CD4-positive, alpha-beta T cell treated with Interleukin-4 for 4 hours (primary cell): ENCODE measurements around the gene RIMS4.

ENCODE experiments used
- DNase-seq: peaks from one replicate; pipeline ENCODE4 v3.0.0-alpha.2; 2020

RIMS4 gene

DNA sequence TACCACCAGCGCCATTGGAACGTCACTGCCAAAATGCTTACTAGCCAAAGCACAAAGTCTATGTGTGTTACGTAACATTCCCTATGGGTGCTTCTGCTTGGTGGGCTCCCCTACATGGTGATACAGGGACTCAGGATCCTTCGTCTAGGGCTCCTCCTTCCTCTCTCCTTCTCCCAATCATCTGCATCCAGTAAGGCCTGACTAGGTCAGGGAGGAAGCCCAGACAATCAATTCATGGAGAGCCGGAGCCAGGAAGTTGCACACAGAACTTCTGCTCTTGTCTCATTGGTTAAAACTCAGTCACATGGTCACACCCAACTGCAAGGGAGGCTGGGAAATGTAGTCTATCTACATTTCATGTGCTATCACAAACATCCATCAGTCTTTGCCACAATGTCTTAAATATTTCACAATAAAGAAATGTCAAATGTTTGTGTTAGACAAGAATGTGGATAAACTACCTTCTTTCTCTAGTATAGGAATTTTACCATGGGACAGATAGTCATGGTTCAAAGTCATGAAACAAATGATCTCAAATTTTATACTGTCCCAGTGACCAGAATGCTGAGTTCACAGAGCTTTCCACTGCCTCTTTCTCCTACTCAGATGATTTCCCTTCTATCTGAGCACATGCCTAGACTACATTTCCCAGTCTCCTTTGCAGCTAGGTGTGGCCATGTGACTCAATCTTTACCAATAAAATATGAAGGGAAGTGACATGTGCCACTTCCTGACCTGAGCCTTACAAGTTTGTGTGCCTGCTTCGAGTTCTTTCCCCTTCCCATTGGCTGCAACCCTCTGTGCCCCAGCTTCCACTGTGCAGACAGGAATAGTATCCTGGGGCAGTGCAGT is 74.0 kb downstream of the RIMS4 start:
- peak; percentile 34 for DNase-seq

DNA sequence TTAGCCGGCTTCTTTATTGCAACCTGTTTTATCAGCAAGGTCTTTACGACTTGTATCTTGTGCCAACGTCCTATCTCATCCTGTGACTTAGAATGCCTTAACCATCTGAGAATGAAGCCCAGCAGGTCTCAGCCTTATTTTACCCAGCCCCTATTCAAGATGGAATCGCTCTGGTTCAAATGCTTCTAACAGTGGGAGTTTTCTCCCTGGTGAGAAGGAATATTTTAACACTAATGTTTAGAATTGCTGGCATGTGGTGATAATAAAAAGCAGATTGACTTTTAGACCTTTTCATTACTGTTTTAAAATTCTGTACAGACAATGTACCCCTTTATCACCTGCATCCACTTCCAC is 74.6 kb downstream of the RIMS4 start:
- DNase-seq = no peak

DNA sequence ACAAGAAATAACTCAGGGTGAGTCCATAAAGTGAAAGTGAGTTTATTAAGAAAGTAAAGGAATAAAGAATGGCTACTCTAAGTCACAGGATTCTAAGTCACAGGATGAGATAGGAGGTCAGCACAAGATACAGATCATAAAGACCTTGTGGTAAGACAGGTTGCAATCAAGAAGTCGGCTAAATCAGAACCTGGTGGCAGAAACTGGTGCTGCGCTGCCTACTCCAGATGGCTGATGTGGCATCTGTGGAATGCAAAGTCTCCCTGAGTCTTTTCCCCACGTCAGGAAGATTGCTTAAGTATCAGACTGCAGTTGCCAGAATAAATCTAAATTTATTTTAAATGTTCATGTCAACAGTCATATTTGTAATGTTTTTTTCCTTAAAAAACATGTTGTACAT is 75.4 kb downstream of the RIMS4 start:
- DNase-seq = no peak

DNA sequence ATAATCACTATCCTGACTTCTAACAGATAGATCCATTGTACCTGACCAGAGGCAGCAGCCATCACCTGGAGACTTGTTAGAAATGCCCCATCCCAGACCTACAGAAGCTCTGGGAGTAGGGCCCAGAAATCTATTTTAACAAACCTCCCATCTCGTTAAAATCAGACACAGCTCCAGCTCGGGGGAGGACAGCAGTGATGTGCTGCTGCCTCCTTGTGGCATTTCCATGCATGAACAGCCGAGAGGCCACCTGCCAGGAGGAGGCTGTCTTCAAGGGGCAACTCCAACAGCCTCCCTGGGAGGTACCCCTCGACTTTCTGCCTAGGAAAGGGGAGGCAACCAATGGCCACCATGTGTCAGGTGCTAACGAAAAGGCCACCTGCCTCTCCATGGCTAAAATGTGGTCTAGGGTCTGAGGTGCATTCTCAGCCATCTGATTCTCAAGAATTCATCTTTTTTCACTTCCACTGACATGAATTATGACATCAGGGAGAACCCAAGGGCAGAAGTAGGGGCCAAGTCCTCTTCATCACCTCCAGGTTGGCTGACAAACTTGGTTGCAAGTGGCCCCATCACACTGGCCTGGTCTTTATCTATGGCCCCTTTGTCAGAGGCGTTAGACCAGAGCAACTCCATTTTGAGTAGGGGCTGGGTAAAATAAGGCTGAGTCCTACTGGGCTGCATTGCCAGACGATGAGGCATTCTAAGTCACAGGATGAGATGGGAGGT is 76.8 kb downstream of the RIMS4 start:
- peak; percentile 37 for DNase-seq

DNA sequence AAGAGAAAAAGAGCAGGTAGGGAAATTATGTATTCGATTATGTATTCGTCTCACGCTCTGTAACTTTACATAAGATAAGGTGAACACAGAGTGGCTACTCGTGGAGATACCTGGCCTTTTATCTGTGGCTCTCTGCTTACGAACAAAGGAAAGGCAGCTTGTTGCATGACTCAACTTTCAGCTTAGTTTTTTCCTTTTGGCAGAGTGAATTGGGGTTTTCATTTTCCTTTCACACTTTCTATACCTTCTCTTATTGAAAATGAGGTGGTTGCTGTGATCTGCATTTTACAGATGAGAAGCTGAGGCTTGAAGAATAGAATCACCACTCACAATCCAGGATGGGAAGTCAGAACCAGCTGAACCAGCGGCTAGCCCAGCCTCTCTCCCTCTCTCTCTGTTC is 78.0 kb downstream of the RIMS4 start:
- no peak for DNase-seq

DNA sequence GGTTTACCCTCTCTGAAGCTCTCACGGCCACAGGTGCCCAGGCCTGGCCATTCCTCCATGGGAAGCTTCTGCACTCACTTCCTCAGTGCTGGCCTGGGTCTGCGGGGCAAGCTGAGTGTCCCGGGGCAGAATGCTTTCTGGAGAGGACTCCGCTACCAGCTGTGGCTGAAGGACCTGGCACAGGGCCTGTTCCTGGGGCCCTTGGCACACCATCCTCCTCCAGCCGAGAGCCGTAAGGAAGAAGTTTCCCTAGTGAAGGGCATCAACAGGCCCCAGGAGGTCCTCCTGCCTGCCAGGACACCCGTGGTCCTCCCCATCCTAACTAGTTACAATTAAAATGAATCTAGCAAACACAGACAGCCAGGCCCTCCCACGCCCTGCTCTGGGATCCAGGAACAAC is 78.7 kb downstream of the RIMS4 start:
- no peak for DNase-seq

DNA sequence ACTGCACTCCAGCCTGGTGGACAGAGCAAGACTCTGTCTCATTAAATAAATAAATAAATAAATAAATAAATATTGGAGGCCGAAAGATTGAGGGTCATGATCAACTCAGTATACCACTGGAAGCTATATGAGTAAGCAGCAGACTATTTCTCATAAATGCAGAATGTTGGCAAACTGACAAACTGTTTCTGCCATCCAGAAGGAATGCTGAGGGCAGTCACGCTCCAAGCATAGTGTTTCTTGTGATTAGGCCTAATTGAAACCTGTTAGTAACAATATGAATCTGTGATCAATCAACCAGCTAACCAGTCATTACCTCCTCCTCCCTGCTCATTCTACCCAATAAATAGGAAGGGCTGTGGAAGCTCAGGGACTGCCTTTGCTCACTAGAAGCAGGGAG is 79.9 kb downstream of the RIMS4 start:
- DNase-seq = no peak

DNA sequence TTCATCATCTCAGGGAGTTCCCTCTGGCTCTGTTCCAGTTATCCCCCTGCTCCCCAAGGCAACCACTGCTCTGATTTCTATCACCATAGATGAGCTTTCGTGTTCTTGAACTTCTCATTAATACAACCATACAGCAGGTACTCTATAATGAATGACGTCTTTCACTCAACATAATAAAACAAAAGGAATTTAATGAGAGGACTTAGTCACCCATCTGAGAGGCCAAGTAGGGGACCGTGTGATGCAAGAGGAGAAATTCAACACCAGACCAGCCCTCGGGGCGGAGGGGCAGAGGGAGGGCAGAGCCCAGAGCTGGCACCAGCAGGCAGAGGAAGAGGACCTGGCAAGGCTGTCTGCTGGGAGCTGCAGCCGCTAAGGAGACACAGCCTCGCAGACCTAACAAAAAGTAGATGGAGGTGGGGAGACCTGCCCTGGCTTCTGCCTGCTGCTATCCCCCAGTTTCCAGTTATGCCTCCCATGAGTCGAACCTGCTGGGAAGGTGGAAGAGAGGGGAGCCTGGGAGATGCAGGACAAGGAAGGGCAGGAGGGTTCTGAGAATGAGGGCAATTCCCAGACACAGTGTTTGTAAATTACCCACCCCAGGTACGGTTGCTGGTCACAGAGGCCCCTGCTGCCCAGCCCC is 81.4 kb downstream of the RIMS4 start:
- DNase-seq = no peak

DNA sequence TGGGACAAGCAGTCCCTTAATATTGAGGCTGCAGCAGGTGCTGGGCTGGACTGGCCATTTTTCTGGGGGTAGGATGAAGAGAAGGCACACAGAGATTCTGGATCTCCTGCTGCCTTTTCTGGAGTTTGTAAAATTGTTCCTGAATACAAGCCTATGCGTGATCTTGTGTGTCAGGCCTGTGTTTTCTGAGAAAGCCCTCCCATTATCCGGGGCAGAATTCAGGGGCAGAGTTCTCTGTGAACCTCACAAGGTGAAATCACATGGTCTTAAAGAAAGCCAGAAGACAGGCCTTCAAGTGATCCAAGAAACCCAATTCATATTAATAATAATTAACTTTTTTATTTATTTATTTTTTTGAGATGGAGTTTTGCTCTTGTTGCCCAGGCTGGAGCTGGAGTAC is 82.7 kb downstream of the RIMS4 start:
- no peak for DNase-seq

DNA sequence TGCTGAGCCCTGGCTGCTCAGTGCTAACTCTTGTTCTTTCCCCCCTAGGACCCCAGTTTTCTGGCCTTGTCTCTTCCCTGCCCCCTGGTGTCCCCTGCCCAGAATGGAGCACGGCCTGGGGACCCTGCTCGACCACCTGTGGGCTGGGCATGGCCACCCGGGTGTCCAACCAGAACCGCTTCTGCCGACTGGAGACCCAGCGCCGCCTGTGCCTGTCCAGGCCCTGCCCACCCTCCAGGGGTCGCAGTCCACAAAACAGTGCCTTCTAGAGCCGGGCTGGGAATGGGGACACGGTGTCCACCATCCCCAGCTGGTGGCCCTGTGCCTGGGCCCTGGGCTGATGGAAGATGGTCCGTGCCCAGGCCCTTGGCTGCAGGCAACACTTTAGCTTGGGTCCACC is 83.3 kb downstream of the RIMS4 start:
- no peak for DNase-seq

DNA sequence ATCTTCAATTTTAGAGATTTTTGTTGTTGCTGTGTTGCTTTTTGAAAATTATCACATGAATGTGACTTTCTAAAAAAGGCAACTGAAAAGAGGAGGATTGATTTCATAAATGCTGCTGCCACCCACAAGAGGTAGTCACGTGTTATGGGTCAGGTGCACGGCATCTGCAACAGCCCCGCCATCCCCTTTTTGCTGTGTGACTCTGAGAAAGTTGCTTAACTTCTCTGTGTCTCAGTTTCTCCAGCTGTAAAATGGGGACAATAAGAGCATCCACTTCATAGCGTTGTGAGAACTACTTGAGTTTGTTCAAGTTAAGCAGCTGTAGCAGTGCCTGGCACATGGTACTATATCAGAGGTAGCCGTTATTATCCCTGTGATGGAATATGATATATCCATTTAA is 84.5 kb downstream of the RIMS4 start:
- no peak for DNase-seq

DNA sequence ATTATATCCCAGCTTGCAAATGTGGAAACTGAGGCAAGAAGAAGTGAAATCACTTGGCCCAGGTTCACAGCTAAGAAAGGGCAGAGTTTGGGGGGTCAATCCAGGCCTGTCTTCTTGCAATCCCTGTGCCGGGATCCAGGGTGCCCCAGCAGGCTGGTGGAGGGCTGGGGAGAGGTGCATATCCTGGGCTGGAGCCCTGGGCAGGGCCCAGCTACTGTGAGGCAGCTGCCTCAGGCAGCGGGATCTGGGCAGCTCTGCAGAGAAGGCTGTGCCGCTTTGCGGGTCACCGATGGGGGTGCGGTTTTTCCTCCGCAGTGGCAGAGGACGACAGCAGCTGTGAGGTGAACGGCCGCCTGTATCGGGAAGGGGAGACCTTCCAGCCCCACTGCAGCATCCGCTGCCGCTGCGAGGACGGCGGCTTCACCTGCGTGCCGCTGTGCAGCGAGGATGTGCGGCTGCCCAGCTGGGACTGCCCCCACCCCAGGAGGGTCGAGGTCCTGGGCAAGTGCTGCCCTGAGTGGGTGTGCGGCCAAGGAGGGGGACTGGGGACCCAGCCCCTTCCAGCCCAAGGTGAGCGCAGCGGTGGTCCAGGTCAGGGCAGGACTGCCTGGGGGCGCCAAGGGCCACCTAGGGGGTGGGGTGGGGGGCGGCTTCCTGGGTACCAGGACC is 85.8 kb downstream of the RIMS4 start:
- DNase-seq = no peak

DNA sequence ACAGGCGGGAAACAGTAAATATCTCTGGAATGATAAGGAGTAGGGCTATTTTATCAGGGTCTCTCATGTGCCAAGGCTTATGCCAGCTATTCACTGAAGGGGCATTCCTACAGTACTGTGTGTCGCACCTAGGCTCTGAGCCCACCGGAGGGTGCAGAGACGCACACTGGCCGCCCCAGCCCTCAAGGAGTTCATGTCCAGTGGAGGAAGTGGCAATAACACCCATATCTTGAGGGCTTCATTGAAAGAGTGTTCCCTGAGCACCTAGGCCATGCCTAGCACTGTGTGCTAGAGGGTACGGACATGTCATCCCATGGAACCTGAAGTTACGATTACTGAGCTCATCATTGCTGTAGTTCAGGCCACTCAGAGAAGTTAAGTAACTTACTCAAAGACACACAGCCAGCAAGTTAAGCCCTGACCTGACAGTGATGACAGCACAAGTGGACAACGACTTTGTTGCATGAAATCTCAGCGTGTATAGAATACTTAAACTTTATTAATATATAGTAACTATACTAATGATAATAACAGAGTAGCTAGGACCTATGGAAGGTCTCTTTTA is 86.5 kb downstream of the RIMS4 start:
- no peak for DNase-seq

DNA sequence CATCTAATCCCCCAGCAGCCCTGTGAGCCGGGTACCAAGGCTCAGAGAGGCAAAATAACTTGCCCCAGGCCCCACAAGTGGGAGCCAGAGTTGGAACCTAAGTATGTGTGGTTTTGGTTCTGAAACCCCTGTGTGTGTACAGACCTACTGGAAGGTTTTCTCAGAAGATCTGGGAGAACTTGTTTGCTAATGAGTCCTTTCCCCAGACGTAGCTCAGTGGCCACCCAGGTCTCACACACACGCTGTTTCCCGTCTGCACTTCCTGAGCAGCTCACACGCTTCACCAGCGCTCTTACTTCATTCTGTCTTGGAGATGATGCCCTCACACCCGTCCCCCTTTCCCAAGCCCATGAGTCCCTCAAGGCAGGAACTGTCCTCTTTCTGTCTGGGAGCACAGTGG is 87.0 kb downstream of the RIMS4 start:
- no peak for DNase-seq

DNA sequence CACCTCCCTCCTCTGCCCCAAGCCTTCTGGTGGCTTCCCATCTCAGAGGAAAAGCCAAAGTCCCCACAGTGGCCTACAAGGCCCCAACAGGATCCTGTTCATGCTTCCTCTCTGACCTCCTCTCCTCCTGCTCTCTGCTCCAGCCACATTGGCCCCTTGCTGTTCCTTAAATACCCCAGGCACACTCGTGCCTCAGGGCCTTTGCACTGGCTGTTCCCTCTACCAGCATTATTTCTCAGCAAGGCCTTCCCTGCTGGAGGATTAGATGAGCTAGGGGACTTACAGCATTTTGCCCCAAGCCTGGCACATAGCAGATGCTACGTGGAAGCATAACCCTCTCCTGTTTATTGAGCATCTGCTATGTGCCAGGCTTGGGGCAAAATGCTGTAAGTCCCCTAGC is 87.4 kb downstream of the RIMS4 start:
- DNase-seq = no peak

DNA sequence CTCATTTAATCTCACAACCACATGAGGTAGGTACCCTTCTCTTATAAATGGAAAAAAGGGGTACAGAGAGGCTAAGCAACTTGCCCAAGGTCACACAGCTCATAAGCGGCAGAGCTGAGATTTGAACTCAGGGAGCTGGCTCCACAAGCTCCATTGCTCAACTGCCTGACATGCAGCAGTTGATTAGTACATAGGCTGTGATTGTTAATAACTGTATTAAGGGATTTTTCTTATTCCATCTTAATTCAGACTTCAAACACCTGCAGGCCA is 88.6 kb downstream of the RIMS4 start:
- DNase-seq = no peak

DNA sequence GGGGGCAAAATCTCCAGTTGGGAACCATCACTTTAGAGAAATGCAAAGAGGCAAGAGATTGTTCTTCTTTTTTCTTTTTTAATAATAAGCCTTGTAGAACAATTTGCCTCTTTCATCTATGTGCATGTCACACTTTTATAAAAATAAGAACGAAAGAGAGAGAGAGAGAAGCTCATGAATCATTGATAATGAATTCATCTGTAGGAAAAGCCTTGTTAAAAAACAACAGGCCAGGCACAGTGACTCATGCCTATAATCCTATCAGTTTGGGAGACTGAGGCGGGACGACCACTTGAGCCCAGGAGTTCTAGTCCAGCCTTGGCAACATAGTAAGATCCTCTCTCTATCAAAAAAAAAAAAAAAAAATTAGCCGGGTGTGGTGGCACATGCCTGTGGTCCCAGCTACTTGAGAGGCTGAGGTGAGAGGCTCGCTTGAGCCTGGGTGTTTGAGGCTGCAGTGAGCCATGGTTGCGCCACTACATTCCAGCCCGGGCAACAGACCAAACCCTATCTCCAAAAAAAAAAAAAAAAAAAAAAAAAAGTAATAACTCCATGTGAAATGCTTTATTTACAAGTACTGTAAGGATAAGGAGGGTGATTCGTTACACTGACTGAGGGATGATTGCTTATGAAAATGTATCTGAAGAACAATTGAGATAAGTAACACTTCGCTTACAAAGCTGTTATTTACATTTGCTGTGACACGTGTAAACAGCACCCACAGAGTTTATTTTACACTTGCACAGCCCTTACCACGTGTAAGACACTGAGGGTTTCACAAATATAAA is 89.2 kb downstream of the RIMS4 start:
- DNase-seq = no peak

DNA sequence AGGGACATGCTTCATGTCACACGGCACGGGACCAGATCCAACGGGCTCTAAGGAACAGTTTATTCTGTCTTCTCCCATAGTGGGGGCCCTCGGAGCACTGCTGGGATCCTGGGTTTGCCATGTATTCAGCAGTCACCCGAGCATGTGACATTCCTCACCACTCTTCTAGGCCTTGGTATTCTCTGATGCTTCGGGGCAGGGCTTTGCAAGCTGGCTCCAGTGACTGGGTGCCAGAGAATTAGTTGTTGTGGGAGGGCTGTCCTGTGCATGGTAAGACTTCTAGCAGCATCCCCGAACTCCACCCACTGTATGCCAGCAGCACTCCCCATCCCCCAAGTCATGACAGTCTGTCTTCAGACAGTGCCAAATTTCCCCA is 89.7 kb downstream of the RIMS4 start:
- DNase-seq = no peak

DNA sequence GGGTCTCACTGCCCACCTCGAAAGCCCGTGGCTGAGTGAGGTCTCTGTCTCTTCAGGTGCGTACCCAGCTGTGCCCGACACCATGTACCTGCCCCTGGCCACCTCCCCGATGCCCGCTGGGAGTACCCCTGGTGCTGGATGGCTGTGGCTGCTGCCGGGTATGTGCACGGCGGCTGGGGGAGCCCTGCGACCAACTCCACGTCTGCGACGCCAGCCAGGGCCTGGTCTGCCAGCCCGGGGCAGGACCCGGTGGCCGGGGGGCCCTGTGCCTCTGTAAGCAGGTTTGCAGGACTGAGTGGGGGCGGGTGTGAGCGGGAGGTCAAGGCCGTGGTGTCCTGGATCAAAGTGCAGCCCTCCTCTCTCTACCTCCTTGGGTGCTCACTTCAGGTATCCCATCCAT is 90.5 kb downstream of the RIMS4 start:
- no peak for DNase-seq

DNA sequence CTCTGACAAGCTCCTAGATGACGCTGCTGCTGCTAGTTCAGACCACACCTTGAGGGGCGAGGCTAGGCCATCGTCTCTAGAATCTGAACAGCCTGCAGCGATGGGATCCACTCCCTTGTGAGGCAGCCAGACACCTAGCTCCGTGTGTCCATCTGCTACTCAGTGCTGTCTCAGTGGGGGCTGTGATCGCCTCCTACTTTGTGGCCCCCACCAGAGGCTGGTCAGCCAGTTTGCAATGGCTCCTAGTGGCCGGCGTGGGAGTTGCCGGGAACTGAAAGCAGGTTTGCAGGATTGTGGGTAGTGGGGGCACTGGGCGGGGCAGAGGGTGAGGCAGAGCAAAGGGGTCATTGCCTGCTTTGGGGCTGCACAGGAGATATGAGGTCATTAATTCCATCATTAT is 92.4 kb downstream of the RIMS4 start:
- no peak for DNase-seq

DNA sequence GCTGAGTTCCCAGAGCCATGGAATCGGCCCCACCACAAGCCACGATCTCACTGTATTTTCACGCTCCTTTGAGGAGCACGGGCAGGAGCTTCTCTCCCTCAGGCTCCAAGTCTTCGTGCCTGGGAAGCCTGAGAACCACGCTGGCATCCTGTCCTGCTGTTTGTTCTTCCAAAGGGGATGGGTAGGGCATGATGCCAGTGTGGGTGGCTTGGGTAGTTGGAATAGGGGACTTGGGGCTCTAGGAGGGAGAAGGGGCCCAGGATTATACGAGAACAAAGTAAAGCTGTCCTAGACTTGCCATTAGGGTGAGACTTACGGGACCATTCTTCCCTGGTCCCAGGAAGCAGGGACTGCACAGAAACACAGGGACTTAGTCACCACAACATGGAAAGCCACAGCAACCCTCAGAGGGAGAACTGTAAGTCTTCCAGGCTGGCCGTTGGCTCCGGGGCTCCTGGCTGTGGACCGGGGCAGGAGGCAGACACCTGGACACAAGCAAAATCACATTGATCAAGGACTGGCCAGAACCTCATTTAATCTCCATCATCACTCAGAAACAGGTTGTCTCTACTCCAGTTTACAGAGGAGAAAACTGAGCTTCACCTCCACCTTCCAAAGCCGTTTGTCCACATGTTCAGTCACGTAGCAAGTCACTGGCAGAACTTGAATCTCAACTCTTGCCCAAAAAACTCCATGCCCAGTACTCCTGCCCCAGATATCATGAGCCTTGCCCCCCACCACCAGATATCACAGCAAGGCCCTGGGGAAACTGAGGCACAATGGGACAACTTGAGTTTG is 93.8 kb downstream of the RIMS4 start:
- DNase-seq = no peak
